ENCODE results near the gene IGLON5.

IGLON5 gene

GRCh38 chr19:51289635-51290034 is 21.8 kb upstream of the IGLON5 start:
- no peak overlapping the region for H2BK5ac ChIP-seq (ENCODE audit: low read depth, low read length, poor library complexity)
- no peak overlapping the region for H3K23ac ChIP-seq (ENCODE audit: low read length)
- H2AFZ ChIP-seq (ENCODE audit: insufficient read depth, low read length, poor library complexity), result no peak overlapping the region
- H2BK12ac ChIP-seq (ENCODE audit: low read length), result no peak overlapping the region
- no peak overlapping the region for H3K18ac ChIP-seq (ENCODE audit: low read length)
- no peak overlapping the region for H4K8ac ChIP-seq (ENCODE audit: low read depth, low read length)
- DNase-seq, result no peak
- WGBS (ENCODE audit: extremely low coverage, insufficient coverage, insufficient read length), result no CpG with 5 or more reads among the region's 1 CpG
- H3K27ac ChIP-seq (ENCODE audit: low read depth, low read length), result no peak overlapping the region
- no peaks in the 10 kb centered on the region for H3K36me3 ChIP-seq (ENCODE audit: control insufficient read depth in 1 of 2, insufficient read depth in 2 of 2, low read length in 2 of 2)
- H3K9me3 ChIP-seq (ENCODE audit: insufficient read depth, low read depth, low read length), result no peaks in the 10 kb centered on the region
- no peak overlapping the region for H3K4me2 ChIP-seq (ENCODE audit: low read length)
- no peaks in the 10 kb centered on the region for H3K4me1 ChIP-seq (ENCODE audit: control insufficient read depth in 1 of 2, insufficient read depth in 2 of 2, low read length in 2 of 2)
- H4K12ac ChIP-seq (ENCODE audit: low read depth, low read length), result no peak overlapping the region
- no peak overlapping the region for H3K4me3 ChIP-seq (ENCODE audit: low read depth, low read length)
- no peak overlapping the region for H2AK5ac ChIP-seq (ENCODE audit: low read length)
- H3K4ac ChIP-seq (ENCODE audit: low read depth, low read length), result no peak overlapping the region
- no peak overlapping the region for H4K91ac ChIP-seq (ENCODE audit: low read depth, low read length)
- no peaks in the 10 kb centered on the region for H3K27me3 ChIP-seq (ENCODE audit: insufficient read depth, low read length)
- no peak overlapping the region for H3K14ac ChIP-seq (ENCODE audit: low read length)
- H3K79me1 ChIP-seq (ENCODE audit: low read length), result no peaks in the 10 kb centered on the region
- H3K79me2 ChIP-seq (ENCODE audit: control insufficient read depth, insufficient read depth, low read length, poor library complexity), result no peaks in the 10 kb centered on the region
- H3K9ac ChIP-seq (ENCODE audit: low read length), result no peak overlapping the region
- H2BK120ac ChIP-seq (ENCODE audit: insufficient read depth, low read length, poor library complexity), result no peak overlapping the region

GRCh38 chr19:51292971-51293370 is 18.5 kb upstream of the IGLON5 start:
- H3K4me1 ChIP-seq (ENCODE audit: control insufficient read depth in 1 of 2, insufficient read depth in 2 of 2, low read length in 2 of 2), result no peaks in the 10 kb centered on the region
- H2BK5ac ChIP-seq (ENCODE audit: low read depth, low read length, poor library complexity), result no peak overlapping the region
- H3K23ac ChIP-seq (ENCODE audit: low read length), result no peak overlapping the region
- no peak overlapping the region for H4K8ac ChIP-seq (ENCODE audit: low read depth, low read length)
- no peak overlapping the region for H3K4ac ChIP-seq (ENCODE audit: low read depth, low read length)
- H3K14ac ChIP-seq (ENCODE audit: low read length), result no peak overlapping the region
- no peak overlapping the region for H3K4me3 ChIP-seq (ENCODE audit: low read depth, low read length)
- H2BK120ac ChIP-seq (ENCODE audit: insufficient read depth, low read length, poor library complexity), result no peak overlapping the region
- H3K9me3 ChIP-seq (ENCODE audit: insufficient read depth, low read depth, low read length), result no peaks in the 10 kb centered on the region
- H3K27me3 ChIP-seq (ENCODE audit: insufficient read depth, low read length), result no peaks in the 10 kb centered on the region
- no peak overlapping the region for H4K12ac ChIP-seq (ENCODE audit: low read depth, low read length)
- H3K79me1 ChIP-seq (ENCODE audit: low read length), result no peaks in the 10 kb centered on the region
- H3K36me3 ChIP-seq (ENCODE audit: control insufficient read depth in 1 of 2, insufficient read depth in 2 of 2, low read length in 2 of 2), result no peaks in the 10 kb centered on the region
- H2AFZ ChIP-seq (ENCODE audit: insufficient read depth, low read length, poor library complexity), result no peak overlapping the region
- no peak overlapping the region for H3K18ac ChIP-seq (ENCODE audit: low read length)
- no peak overlapping the region for H4K91ac ChIP-seq (ENCODE audit: low read depth, low read length)
- no peak overlapping the region for H3K27ac ChIP-seq (ENCODE audit: low read depth, low read length)
- WGBS (ENCODE audit: extremely low coverage, insufficient coverage, insufficient read length), result no CpG with 5 or more reads among the region's 11 CpGs
- no peak for DNase-seq
- no peak overlapping the region for H3K4me2 ChIP-seq (ENCODE audit: low read length)
- no peak overlapping the region for H3K9ac ChIP-seq (ENCODE audit: low read length)
- H2BK12ac ChIP-seq (ENCODE audit: low read length), result no peak overlapping the region
- H2AK5ac ChIP-seq (ENCODE audit: low read length), result no peak overlapping the region
- H3K79me2 ChIP-seq (ENCODE audit: control insufficient read depth, insufficient read depth, low read length, poor library complexity), result no peaks in the 10 kb centered on the region

- H3K27me3 ChIP-seq (ENCODE audit: insufficient read depth, low read length), result no peaks in the 10 kb centered on the region
- H2BK12ac ChIP-seq (ENCODE audit: low read length), result no peak overlapping the region
- no peak overlapping the region for H2BK120ac ChIP-seq (ENCODE audit: insufficient read depth, low read length, poor library complexity)
- no peak overlapping the region for H3K9ac ChIP-seq (ENCODE audit: low read length)
- no peak overlapping the region for H2AFZ ChIP-seq (ENCODE audit: insufficient read depth, low read length, poor library complexity)
- no CpG with 5 or more reads among the region's 14 CpGs for WGBS (ENCODE audit: extremely low coverage, insufficient coverage, insufficient read length)
- H3K4me3 ChIP-seq (ENCODE audit: low read depth, low read length), result no peak overlapping the region
- no peak overlapping the region for H2AK5ac ChIP-seq (ENCODE audit: low read length)
- H3K27ac ChIP-seq (ENCODE audit: low read depth, low read length), result no peak overlapping the region
- no peak overlapping the region for H3K4ac ChIP-seq (ENCODE audit: low read depth, low read length)
- no peak for DNase-seq
- no peak overlapping the region for H3K14ac ChIP-seq (ENCODE audit: low read length)
- H3K36me3 ChIP-seq (ENCODE audit: control insufficient read depth in 1 of 2, insufficient read depth in 2 of 2, low read length in 2 of 2), result no peaks in the 10 kb centered on the region
- no peak overlapping the region for H2BK5ac ChIP-seq (ENCODE audit: low read depth, low read length, poor library complexity)
- H3K18ac ChIP-seq (ENCODE audit: low read length), result no peak overlapping the region
- H3K9me3 ChIP-seq (ENCODE audit: insufficient read depth, low read depth, low read length), result no peaks in the 10 kb centered on the region
- H4K91ac ChIP-seq (ENCODE audit: low read depth, low read length), result no peak overlapping the region
- no peak overlapping the region for H4K8ac ChIP-seq (ENCODE audit: low read depth, low read length)
- H3K23ac ChIP-seq (ENCODE audit: low read length), result no peak overlapping the region
- no peaks in the 10 kb centered on the region for H3K4me1 ChIP-seq (ENCODE audit: control insufficient read depth in 1 of 2, insufficient read depth in 2 of 2, low read length in 2 of 2)
- no peaks in the 10 kb centered on the region for H3K79me1 ChIP-seq (ENCODE audit: low read length)
- no peak overlapping the region for H3K4me2 ChIP-seq (ENCODE audit: low read length)
- no peaks in the 10 kb centered on the region for H3K79me2 ChIP-seq (ENCODE audit: control insufficient read depth, insufficient read depth, low read length, poor library complexity)
- H4K12ac ChIP-seq (ENCODE audit: low read depth, low read length), result no peak overlapping the region
These were observed 17.8 kb upstream of the IGLON5 start for GRCh38 chr19:51293571-51294210.

GRCh38 chr19:51294211-51294976 is 17.1 kb upstream of the IGLON5 start:
- Histone ChIP-seq H3K4me2 (ENCODE audit: low read length) (no peak overlapping the region), H3K4ac (ENCODE audit: low read depth, low read length) (no peak overlapping the region), H3K79me1 (ENCODE audit: low read length) (no peaks in the 10 kb centered on the region)

More at GRCh38 chr19:51294211-51294976, 17.1 kb upstream of the IGLON5 start:
- Histone ChIP-seq H3K9ac (ENCODE audit: low read length) (no peak overlapping the region), H4K12ac (ENCODE audit: low read depth, low read length) (no peak overlapping the region), H4K91ac (ENCODE audit: low read depth, low read length) (no peak overlapping the region), H3K23ac (ENCODE audit: low read length) (no peak overlapping the region), H3K36me3 (ENCODE audit: control insufficient read depth in 1 of 2, insufficient read depth in 2 of 2, low read length in 2 of 2) (no peaks in the 10 kb centered on the region), H4K8ac (ENCODE audit: low read depth, low read length) (no peak overlapping the region), H2BK120ac (ENCODE audit: insufficient read depth, low read length, poor library complexity) (no peak overlapping the region), H3K14ac (ENCODE audit: low read length) (no peak overlapping the region), H3K4me1 (ENCODE audit: control insufficient read depth in 1 of 2, insufficient read depth in 2 of 2, low read length in 2 of 2) (no peaks in the 10 kb centered on the region), H2AK5ac (ENCODE audit: low read length) (no peak overlapping the region), H3K27ac (ENCODE audit: low read depth, low read length) (no peak overlapping the region), H3K4me3 (ENCODE audit: low read depth, low read length) (no peak overlapping the region), H2AFZ (ENCODE audit: insufficient read depth, low read length, poor library complexity) (no peak overlapping the region), H2BK5ac (ENCODE audit: low read depth, low read length, poor library complexity) (no peak overlapping the region), H3K18ac (ENCODE audit: low read length) (no peak overlapping the region), H3K27me3 (ENCODE audit: insufficient read depth, low read length) (no peaks in the 10 kb centered on the region), H3K79me2 (ENCODE audit: control insufficient read depth, insufficient read depth, low read length, poor library complexity) (no peaks in the 10 kb centered on the region), H2BK12ac (ENCODE audit: low read length) (no peak overlapping the region), H3K9me3 (ENCODE audit: insufficient read depth, low read depth, low read length) (no peaks in the 10 kb centered on the region)
- no peak for DNase-seq
- no CpG with 5 or more reads among the region's 23 CpGs for WGBS (ENCODE audit: extremely low coverage, insufficient coverage, insufficient read length)

Data from trophoblast cell (in vitro differentiated cells and primary cell).